PC-3 (cell line): ENCODE measurements around the gene CHD1.

Source experiments
- EZH2 ChIP-seq: fragments of 300-600 bp; sonication (generic); IDR thresholded peaks from one replicate; pipeline ENCODE4 v1.6.1; 2017; ENCODE audit warnings: antibody characterized with exemption, mild to moderate bottlenecking, low read length; ENCODE audit not compliant: unreplicated experiment
- TF ChIP-seq, protein P1 (sequence below): fragments of 300-600 bp; sonication (generic); conservative IDR thresholded peaks from 2 replicates; pipeline ENCODE4 v1.5.1; 2017; ENCODE audit warnings: antibody characterized with exemption, low read depth, mild to moderate bottlenecking, low read length

DNA sequence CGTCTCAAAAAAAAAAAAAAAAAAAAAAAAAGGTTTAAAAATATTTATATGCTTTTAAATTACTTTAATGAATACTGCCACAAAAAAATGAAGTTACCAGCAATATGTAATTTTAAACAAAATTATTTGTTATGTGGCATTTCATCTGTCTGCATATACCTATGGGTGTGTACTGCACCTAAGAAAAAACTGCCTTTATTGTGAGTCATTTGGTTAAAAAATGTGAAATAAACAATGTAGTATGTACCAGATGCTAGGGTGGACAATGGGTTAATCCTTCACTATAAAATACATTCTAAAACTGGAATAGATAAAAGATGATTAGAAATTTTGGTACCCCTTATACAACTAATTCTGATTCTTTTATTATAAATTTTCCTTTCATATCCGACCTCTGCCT is 12.3 kb downstream of the CHD1 start:
- TF ChIP-seq, protein P1, sequence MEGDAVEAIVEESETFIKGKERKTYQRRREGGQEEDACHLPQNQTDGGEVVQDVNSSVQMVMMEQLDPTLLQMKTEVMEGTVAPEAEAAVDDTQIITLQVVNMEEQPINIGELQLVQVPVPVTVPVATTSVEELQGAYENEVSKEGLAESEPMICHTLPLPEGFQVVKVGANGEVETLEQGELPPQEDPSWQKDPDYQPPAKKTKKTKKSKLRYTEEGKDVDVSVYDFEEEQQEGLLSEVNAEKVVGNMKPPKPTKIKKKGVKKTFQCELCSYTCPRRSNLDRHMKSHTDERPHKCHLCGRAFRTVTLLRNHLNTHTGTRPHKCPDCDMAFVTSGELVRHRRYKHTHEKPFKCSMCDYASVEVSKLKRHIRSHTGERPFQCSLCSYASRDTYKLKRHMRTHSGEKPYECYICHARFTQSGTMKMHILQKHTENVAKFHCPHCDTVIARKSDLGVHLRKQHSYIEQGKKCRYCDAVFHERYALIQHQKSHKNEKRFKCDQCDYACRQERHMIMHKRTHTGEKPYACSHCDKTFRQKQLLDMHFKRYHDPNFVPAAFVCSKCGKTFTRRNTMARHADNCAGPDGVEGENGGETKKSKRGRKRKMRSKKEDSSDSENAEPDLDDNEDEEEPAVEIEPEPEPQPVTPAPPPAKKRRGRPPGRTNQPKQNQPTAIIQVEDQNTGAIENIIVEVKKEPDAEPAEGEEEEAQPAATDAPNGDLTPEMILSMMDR: no peak
- no peak for TF ChIP-seq EZH2
